GM12872 (cell line): ENCODE data around the gene ALDH6A1.
A peak's percentile ranks its signal among the peaks of the same experiment; 100 is the strongest.

Source experiments
- CTCF ChIP-seq: IDR thresholded peaks from 3 replicates; pipeline ENCODE4 v1.5.1; 2011; ENCODE audit warnings: low read depth, mild to moderate bottlenecking, low read length, moderate library complexity; ENCODE audit not compliant: insufficient read depth

Gene ALDH6A1

GRCh38 chr14:74045522-74045921 lies 38.7 kb downstream of the ALDH6A1 start:
- no peak for TF ChIP-seq CTCF

- TF ChIP-seq CTCF, result no peak
Measured at GRCh38 chr14:74042296-74042695, 42.0 kb downstream of the ALDH6A1 start.

- peak; percentile 51; the same call in 2 of the 3 replicates for TF ChIP-seq CTCF
Measured at GRCh38 chr14:74038020-74038859, 46.0 kb downstream of the ALDH6A1 start.

- no peak for TF ChIP-seq CTCF
Measured at GRCh38 chr14:74035556-74035955, 48.7 kb downstream of the ALDH6A1 start.

DNA sequence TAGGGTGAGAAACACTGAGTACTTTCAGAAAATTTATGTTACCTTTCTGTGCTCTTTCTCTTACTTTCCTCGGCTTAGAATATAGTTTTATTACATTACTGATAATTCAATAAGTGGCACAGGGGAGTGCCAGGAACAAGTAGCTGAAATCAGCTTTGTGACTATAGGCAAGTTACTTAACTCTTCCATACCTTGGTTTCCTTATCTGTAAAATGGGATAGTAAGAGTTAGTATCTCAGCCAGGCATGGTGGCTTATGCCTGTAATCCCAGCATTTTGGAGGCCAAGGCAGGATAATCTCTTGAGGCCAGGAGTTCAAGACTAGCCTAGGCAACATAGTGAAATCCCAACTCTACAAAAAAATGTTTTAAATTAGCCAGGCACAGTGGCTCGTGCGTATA lies 49.7 kb downstream of the ALDH6A1 start:
- TF ChIP-seq CTCF, result no peak

GRCh38 chr14:74029136-74029535 lies 55.1 kb downstream of the ALDH6A1 start:
- TF ChIP-seq CTCF, result no peak

DNA sequence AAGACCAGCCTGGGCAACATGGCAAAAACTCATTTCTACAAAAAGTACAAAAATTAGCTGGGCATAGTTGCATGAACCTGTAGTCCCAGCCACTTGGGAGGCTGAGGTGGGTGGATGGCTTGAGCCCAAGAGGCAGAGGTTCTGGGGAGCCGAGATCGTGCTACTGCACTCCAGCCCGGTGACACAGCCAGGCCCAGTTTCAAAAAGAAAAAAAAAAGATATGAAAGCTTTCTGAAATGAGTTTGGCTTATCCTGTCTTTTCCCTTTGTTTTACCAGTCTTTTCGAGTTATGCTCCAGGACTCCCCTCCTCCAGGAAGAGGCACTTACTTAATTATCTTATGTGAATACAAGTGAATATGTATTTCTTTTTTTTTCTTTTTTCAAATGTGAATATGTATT lies 61.9 kb downstream of the ALDH6A1 start:
- TF ChIP-seq CTCF, result no peak
